BJ (cell line): ENCODE results near the gene CITED2. TPM values are rescaled to one million over a fixed set of nuclear protein-coding genes. Genes with fewer than 3 reads are reported as not detected.

Source experiments
- CTCF ChIA-PET: fragments of 350-600 bp; formaldehyde crosslinking; extraction: SDS; loops from one replicate; lab custom pipeline; 2021; ENCODE audit warnings: antibody characterized with exemption, inconsistent platforms; lab: Yijun Ruan, JAX
- POLR2A ChIA-PET: fragments of 300-600 bp; sonication (Branson Sonifier 250); formaldehyde crosslinking; extraction: SDS; loops from one replicate; lab custom pipeline; 2021; ENCODE audit warnings: antibody characterized with exemption; lab: Charles Lee
- DNase-seq: peaks from one replicate; pipeline ENCODE4 v3.0.0-alpha.2; 2011; ENCODE audit warnings: low read depth
- H3K27me3 ChIP-seq: 2 replicates; pipeline ENCODE4 v1.6.0; 2011; ENCODE audit warnings: low read length; ENCODE audit not compliant: control insufficient read depth, insufficient read depth
- H3K36me3 ChIP-seq: 2 replicates; pipeline ENCODE4 v1.5.1; 2011; ENCODE audit warnings: low read length; ENCODE audit not compliant: control insufficient read depth, insufficient read depth
- H3K4me3 ChIP-seq: 2 replicates; pipeline ENCODE4 v1.5.1; 2011; ENCODE audit warnings: low read depth, mild to moderate bottlenecking, control low read depth, low read length
- CTCF ChIP-seq: IDR thresholded peaks from 2 replicates; pipeline ENCODE4 v1.5.1; 2011; ENCODE audit warnings: low read depth, mild to moderate bottlenecking, control low read depth, inconsistent platforms, low read length, moderate library complexity; ENCODE audit not compliant: insufficient read depth
- polyA plus RNA-seq: library from polyadenylated mRNA; depleted of rRNA; stranded (reverse); fragments of >200 nt; gene quantifications from 2 replicates; pipeline ENCODE4 v1.2.3, GENCODE V29; 2011

Gene CITED2
- polyA plus RNA-seq, 1 experiment, result 707 TPM

- Histone ChIP-seq H3K4me3 (peak overlapping the region; percentile 70), H3K36me3 (peaks cover 15% of the 10 kb centered on the region), H3K27me3 (no peaks in the 10 kb centered on the region)
- DNase-seq, result no peak
- CTCF ChIA-PET, result interaction anchor here (0.6 to 1.0 kb wide), 3 partner anchors 154 to 1171 kb away, joined by 3 read pairs; no protein-coding TSS in a partner anchor
- POLR2A ChIA-PET, result interaction anchor here (0.5 to 4.3 kb wide), 19 partner anchors 10 to 1165 kb away, joined by 3 to 49 read pairs (median 10); no protein-coding TSS in a partner anchor
- no peak for TF ChIP-seq CTCF
Observed at GRCh38 chr6:139373154-139373927, 1.1 kb downstream of the CITED2 start.

GRCh38 chr6:139372326-139373153 is 1.9 kb downstream of the CITED2 start:
- H3K4me3 ChIP-seq, result peak overlapping the region; percentile 70
- ChIA-PET CTCF (no interaction called here), POLR2A (interaction anchor here (0.5 to 3.0 kb wide), 9 partner anchors 11 to 1093 kb away, joined by 3 to 18 read pairs (median 6); no protein-coding TSS in a partner anchor)
- peaks cover 15% of the 10 kb centered on the region for H3K36me3 ChIP-seq
- no peak for TF ChIP-seq CTCF
- DNase-seq, result no peak
- H3K27me3 ChIP-seq, result no peaks in the 10 kb centered on the region

- H3K27me3 ChIP-seq, result no peaks in the 10 kb centered on the region
- no peak for DNase-seq
- peaks cover 15% of the 10 kb centered on the region for H3K36me3 ChIP-seq
- peak overlapping the region; percentile 70 for H3K4me3 ChIP-seq
- no peak for TF ChIP-seq CTCF
- CTCF ChIA-PET, result no interaction called here
- POLR2A ChIA-PET, result interaction anchor here (0.6 to 0.9 kb wide), 9 partner anchors 27 to 730 kb away, joined by 3 to 9 read pairs (median 4); no protein-coding TSS in a partner anchor
Observed at GRCh38 chr6:139371421-139372203, 2.8 kb downstream of the CITED2 start.

- TF ChIP-seq CTCF, result no peak
- DNase-seq, result no peak
- ChIA-PET POLR2A (interaction anchor here (0.6 to 1.9 kb wide), 12 partner anchors 27 to 1092 kb away, joined by 3 to 10 read pairs (median 4); no protein-coding TSS in a partner anchor), CTCF (no interaction called here)
- no peaks in the 10 kb centered on the region for H3K27me3 ChIP-seq
- peak overlapping the region; percentile 70 for H3K4me3 ChIP-seq
- peaks cover 15% of the 10 kb centered on the region for H3K36me3 ChIP-seq
Observed at GRCh38 chr6:139370999-139371345, 3.5 kb downstream of the CITED2 start.
